Breast epithelium (tissue), 4 donors: ENCODE results near the gene ASB8. TPM values are rescaled to one million over a fixed set of nuclear protein-coding genes. Genes with fewer than 3 reads are reported as not detected.
"Not testable (repeated sequence)": the region's sequence is repeated elsewhere in the genome, so short reads cannot be mapped to it uniquely, and the experiment has no call there.

Experiments
- DNase-seq, 2 donors: peaks; one replicate each; pipeline ENCODE4 v3.0.0-alpha.2; 2019; ENCODE audit warnings: low spot score in 2 of 2
- H3K27ac ChIP-seq, 2 donors: fragments of 200-600 bp; sonication (generic) in 1 of 2; one replicate each; pipeline ENCODE4 v1.5.1; 2016 to 2019; ENCODE audit warnings: mild to moderate bottlenecking in 1 of 2
- H3K27me3 ChIP-seq, 2 donors: fragments of 200-600 bp; sonication (generic) in 1 of 2; one replicate each; pipeline versions ENCODE4 v1.5.1 to v1.6.0; 2017 to 2019; ENCODE audit warnings: control low read depth in 1 of 2, mild to moderate bottlenecking in 1 of 2
- H3K36me3 ChIP-seq: fragments of 200-600 bp; one replicate; pipeline ENCODE4 v1.5.1; 2019
- H3K4me1 ChIP-seq, 2 donors: fragments of 200-600 bp; sonication (generic); one replicate each; pipeline ENCODE4 v1.5.1; 2016 to 2019; ENCODE audit warnings: control low read depth in 1 of 2
- H3K4me3 ChIP-seq, 3 donors: fragments of 200-600 bp; sonication (generic); 1 replicate in 2 of 3; 2 replicates in 1 of 3; pipeline ENCODE4 v1.5.1; 2016 to 2019; ENCODE audit warnings: mild to moderate bottlenecking in 3 of 3, moderate library complexity in 2 of 3
- H3K9me3 ChIP-seq, 2 donors: fragments of 200-600 bp; sonication (generic) in 1 of 2; one replicate each; pipeline ENCODE4 v1.5.1; 2016 to 2019; ENCODE audit warnings: control low read depth in 1 of 2
- POLR2A ChIP-seq: fragments of 450-650 bp; IDR thresholded peaks from one replicate; pipeline ENCODE4 v1.6.1; 2016; ENCODE audit warnings: antibody characterized with exemption, mild to moderate bottlenecking, moderate library complexity
- POLR2AphosphoS5 ChIP-seq, 3 donors: sonication (generic); formaldehyde crosslinking; IDR thresholded peaks; one replicate each; pipeline ENCODE4 v1.6.1; 2017; ENCODE audit warnings: antibody characterized with exemption in 3 of 3
- intact Hi-C: fragments of 100-400 bp; cut with DNase I; formaldehyde crosslinking; loops from one replicate; pipeline ENCODE4 v1.15.1; 2023; ENCODE audit warnings: low total_unique reads
- total RNA-seq, 3 donors: library from RNA; depleted of rRNA; stranded (reverse); fragments of >200 nt; gene quantifications; one replicate each; pipeline ENCODE4 v1.1.0, GENCODE V29; 2016
- TF ChIP-seq, protein P1 (sequence below), 3 donors: fragments of 450-650 bp; IDR thresholded peaks; one replicate each; pipeline ENCODE4 v1.5.1; 2016 to 2017; ENCODE audit warnings: antibody characterized with exemption in 3 of 3, mild to moderate bottlenecking in 3 of 3, moderate library complexity in 3 of 3

The ASB8 gene
- total RNA-seq, 3 donors from 2014 or later: 20.6 to 37.2 (median 30.6) TPM

GRCh38 chr12:48156652-48157017 lies 680 bp downstream of the ASB8 start:
- peak overlapping the region in 1 of 2 donors; percentile 86 for H3K27ac ChIP-seq
- no peaks in the 10 kb centered on the region for H3K4me1 ChIP-seq
- DNase-seq: no peak
- H3K36me3 ChIP-seq: no peaks in the 10 kb centered on the region
- peak overlapping the region; percentile 78 to 97 (median 90) for H3K4me3 ChIP-seq
- TF ChIP-seq POLR2A (no peak), POLR2AphosphoS5 (IDR thresholded peaks at IDR 0.05) (no peak)
- TF ChIP-seq, protein P1, sequence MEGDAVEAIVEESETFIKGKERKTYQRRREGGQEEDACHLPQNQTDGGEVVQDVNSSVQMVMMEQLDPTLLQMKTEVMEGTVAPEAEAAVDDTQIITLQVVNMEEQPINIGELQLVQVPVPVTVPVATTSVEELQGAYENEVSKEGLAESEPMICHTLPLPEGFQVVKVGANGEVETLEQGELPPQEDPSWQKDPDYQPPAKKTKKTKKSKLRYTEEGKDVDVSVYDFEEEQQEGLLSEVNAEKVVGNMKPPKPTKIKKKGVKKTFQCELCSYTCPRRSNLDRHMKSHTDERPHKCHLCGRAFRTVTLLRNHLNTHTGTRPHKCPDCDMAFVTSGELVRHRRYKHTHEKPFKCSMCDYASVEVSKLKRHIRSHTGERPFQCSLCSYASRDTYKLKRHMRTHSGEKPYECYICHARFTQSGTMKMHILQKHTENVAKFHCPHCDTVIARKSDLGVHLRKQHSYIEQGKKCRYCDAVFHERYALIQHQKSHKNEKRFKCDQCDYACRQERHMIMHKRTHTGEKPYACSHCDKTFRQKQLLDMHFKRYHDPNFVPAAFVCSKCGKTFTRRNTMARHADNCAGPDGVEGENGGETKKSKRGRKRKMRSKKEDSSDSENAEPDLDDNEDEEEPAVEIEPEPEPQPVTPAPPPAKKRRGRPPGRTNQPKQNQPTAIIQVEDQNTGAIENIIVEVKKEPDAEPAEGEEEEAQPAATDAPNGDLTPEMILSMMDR (IDR thresholded peaks at IDR 0.05): no peak
- no peaks in the 10 kb centered on the region for H3K9me3 ChIP-seq
- H3K27me3 ChIP-seq: no peaks in the 10 kb centered on the region
- intact Hi-C loops: no loop called here

DNA sequence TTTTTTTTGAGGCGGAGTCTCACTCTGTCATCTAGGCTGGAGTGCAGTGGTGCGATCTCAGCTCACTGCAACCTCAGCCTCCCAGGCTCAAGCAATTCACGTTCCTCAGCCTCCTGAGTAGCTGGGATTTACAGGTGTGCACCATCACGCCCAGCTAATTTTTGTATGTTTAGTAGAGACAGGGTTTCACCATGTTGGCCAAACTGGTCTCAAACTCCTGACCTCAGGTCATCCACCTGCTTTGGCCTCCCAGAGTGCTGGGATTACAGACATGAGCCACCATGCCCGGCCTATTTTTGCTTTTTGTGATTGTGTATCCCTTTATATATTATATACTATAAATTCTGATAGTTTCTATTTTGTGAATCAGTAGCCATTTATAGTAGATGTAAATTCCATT lies 1.5 kb downstream of the ASB8 start:
- intact Hi-C loops, H3K9me3 ChIP-seq, H3K4me3 ChIP-seq, H3K27me3 ChIP-seq, H3K4me1 ChIP-seq, H3K36me3 ChIP-seq, H3K27ac ChIP-seq, DNase-seq: not testable (repeated sequence)

- no peaks in the 10 kb centered on the region for H3K27me3 ChIP-seq
- intact Hi-C loops: no loop called here
- no peaks in the 10 kb centered on the region for H3K36me3 ChIP-seq
- TF ChIP-seq, protein P1 (IDR thresholded peaks at IDR 0.05): no peak
- TF ChIP-seq POLR2AphosphoS5 (IDR thresholded peaks at IDR 0.05) (no peak), POLR2A (no peak)
- H3K9me3 ChIP-seq: no peaks in the 10 kb centered on the region
- H3K27ac ChIP-seq: no peak overlapping the region
- H3K4me1 ChIP-seq: no peaks in the 10 kb centered on the region
- no peak overlapping the region for H3K4me3 ChIP-seq
- no peak for DNase-seq
Observed at GRCh38 chr12:48151103-48151771, 6.1 kb downstream of the ASB8 start.

DNA sequence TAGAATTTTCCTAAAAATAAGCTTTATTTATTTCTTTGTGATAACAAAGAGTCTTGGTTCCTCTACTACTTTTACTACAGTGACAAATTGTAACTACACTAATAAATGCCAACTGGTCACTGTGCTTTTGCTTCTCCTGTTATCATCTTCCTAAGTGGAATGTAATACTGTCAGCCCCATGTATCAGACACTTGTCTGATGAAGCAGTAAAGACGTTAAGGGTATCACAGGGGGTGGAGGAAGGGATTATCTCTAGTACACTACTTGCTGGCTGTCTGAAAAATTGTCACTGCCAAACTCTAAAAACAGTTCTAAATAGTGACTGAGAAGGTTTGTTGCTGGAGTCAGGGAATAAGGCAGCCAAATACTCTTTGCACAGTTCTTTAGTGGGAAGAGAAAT lies 11.3 kb downstream of the ASB8 start:
- Histone ChIP-seq H3K36me3 (no peaks in the 10 kb centered on the region), H3K4me1 (no peaks in the 10 kb centered on the region), H3K4me3 (no peak overlapping the region), H3K27me3 (no peaks in the 10 kb centered on the region), H3K9me3 (no peaks in the 10 kb centered on the region), H3K27ac (no peak overlapping the region)
- no peak for DNase-seq
- intact Hi-C loops: no loop called here
- TF ChIP-seq, protein P1 (IDR thresholded peaks at IDR 0.05): no peak
- TF ChIP-seq POLR2A: no peak
- TF ChIP-seq POLR2AphosphoS5 (IDR thresholded peaks at IDR 0.05): no peak

DNA sequence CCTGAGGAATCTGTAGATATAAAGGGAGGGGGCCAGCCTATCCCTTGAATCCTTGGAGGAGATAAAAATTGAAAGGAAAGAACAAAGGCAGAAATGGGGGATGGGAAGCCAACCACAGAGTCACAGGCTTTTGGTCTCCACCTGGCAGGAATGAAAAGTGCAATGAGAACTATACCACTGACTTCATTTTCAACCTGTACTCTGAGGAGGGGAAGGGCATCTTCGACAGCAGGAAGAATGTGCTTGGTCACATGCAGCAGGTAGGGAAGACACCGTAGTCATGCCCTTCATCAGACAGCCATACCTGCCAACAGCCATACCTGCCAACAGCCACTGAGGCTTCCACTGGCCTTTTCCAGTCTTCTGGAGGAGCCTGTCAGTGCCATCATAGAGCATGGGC lies 13.4 kb downstream of the ASB8 start:
- DNase-seq: no peak
- Histone ChIP-seq H3K27me3 (no peaks in the 10 kb centered on the region), H3K9me3 (no peaks in the 10 kb centered on the region), H3K4me1 (no peaks in the 10 kb centered on the region), H3K27ac (no peak overlapping the region), H3K36me3 (no peaks in the 10 kb centered on the region), H3K4me3 (no peak overlapping the region)
- intact Hi-C loops: no loop called here
- TF ChIP-seq POLR2AphosphoS5 (IDR thresholded peaks at IDR 0.05) (no peak), POLR2A (no peak)
- TF ChIP-seq, protein P1 (IDR thresholded peaks at IDR 0.05): no peak
